Right lobe of liver (tissue), 4 donors: ENCODE data around the gene FAM83B.

Experiments
- CTCF ChIP-seq, 4 donors: fragments of 200-600 bp in 3 of 4; fragments of 450-650 bp in 1 of 4; IDR thresholded peaks; one replicate each; pipeline versions ENCODE4 v1.5.1 to v1.8.0; 2016 to 2022; ENCODE audit warnings: antibody characterized with exemption in 4 of 4, mild to moderate bottlenecking in 2 of 4
- POLR2A ChIP-seq: fragments of 450-650 bp; IDR thresholded peaks from one replicate; pipeline ENCODE4 v1.6.1; 2017; ENCODE audit warnings: antibody characterized with exemption, mild to moderate bottlenecking
- donor health status: DM: no; HTN: no; CAD: no.
- donor health status: DM: no; HTN: no; CAD: no.
- donor health status: DM: no; HTN: yes; CAD: no.

GRCh38 chr6:54957698-54958097 lies 111.1 kb downstream of the FAM83B start:
- TF ChIP-seq CTCF (IDR thresholded peaks at IDR 0.05) (no peak), POLR2A (no peak)
